ENCODE results near the gene TRMT112.
"Not testable (repeated sequence)": the region's sequence is repeated elsewhere in the genome, so short reads cannot be mapped to it uniquely, and the experiment has no call there.

Gene TRMT112

GRCh38 chr11:64316672-64317324 lies 561 bp downstream of the TRMT112 start:
- H3K27ac Mint-ChIP-seq = peak overlapping the region; percentile 96
- no peaks in the 10 kb centered on the region for H3K9me3 Mint-ChIP-seq
- H3K27me3 Mint-ChIP-seq = no peaks in the 10 kb centered on the region
- intact Hi-C loops (cut with micrococcal nuclease) = loop anchor here (1.0 kb wide), 1 partner anchor 11 kb away; the partner anchor contains the start of gene ESRRA
- peaks cover 92% of the 10 kb centered on the region for H3K36me3 Mint-ChIP-seq (ENCODE audit: low read depth)
- H3K4me3 Mint-ChIP-seq = peak overlapping the region; percentile 80
- peaks cover 74% of the 10 kb centered on the region for H3K4me1 Mint-ChIP-seq (ENCODE audit: low read depth)

GRCh38 chr11:64315667-64316526 lies 1.5 kb downstream of the TRMT112 start:
- Mint-ChIP-seq H3K4me3 (peak overlapping the region; percentile 80), H3K36me3 (ENCODE audit: low read depth) (peaks cover 92% of the 10 kb centered on the region), H3K4me1 (ENCODE audit: low read depth) (peaks cover 77% of the 10 kb centered on the region), H3K27ac (peak overlapping the region; percentile 96)
- intact Hi-C loops (cut with micrococcal nuclease); H3K27me3 Mint-ChIP-seq; H3K9me3 Mint-ChIP-seq: not testable (repeated sequence)

- no peak overlapping the region for H3K27ac Mint-ChIP-seq
- no peaks in the 10 kb centered on the region for H3K9me3 Mint-ChIP-seq
- peaks cover 71% of the 10 kb centered on the region for H3K4me1 Mint-ChIP-seq (ENCODE audit: low read depth)
- H3K27me3 Mint-ChIP-seq = no peaks in the 10 kb centered on the region
- intact Hi-C loops (cut with micrococcal nuclease) = no loop called here
- H3K36me3 Mint-ChIP-seq (ENCODE audit: low read depth) = peaks cover 92% of the 10 kb centered on the region
- H3K4me3 Mint-ChIP-seq = no peak overlapping the region
These were observed 2.4 kb downstream of the TRMT112 start for GRCh38 chr11:64314805-64315561.

GRCh38 chr11:64314146-64314804 lies 3.1 kb downstream of the TRMT112 start:
- Mint-ChIP-seq H3K4me1 (ENCODE audit: low read depth) (peaks cover 64% of the 10 kb centered on the region), H3K36me3 (ENCODE audit: low read depth) (peaks cover 94% of the 10 kb centered on the region), H3K27ac (no peak overlapping the region), H3K27me3 (no peaks in the 10 kb centered on the region), H3K4me3 (no peak overlapping the region), H3K9me3 (no peaks in the 10 kb centered on the region)
- intact Hi-C loops (cut with micrococcal nuclease) = no loop called here

- Mint-ChIP-seq H3K27me3 (no peaks in the 10 kb centered on the region), H3K27ac (peak overlapping the region; percentile 14), H3K36me3 (ENCODE audit: low read depth) (peaks cover 94% of the 10 kb centered on the region), H3K4me1 (ENCODE audit: low read depth) (peaks cover 57% of the 10 kb centered on the region), H3K9me3 (no peaks in the 10 kb centered on the region), H3K4me3 (no peak overlapping the region)
- intact Hi-C loops (cut with micrococcal nuclease) = no loop called here
These were observed 3.7 kb downstream of the TRMT112 start for GRCh38 chr11:64313491-64314145.

GRCh38 chr11:64312947-64313346 lies 4.4 kb downstream of the TRMT112 start:
- intact Hi-C loops (cut with micrococcal nuclease) = no loop called here
- H3K9me3 Mint-ChIP-seq = no peaks in the 10 kb centered on the region
- no peaks in the 10 kb centered on the region for H3K27me3 Mint-ChIP-seq
- H3K27ac Mint-ChIP-seq = peak overlapping the region; percentile 14
- peaks cover 57% of the 10 kb centered on the region for H3K4me1 Mint-ChIP-seq (ENCODE audit: low read depth)
- no peak overlapping the region for H3K4me3 Mint-ChIP-seq
- peaks cover 95% of the 10 kb centered on the region for H3K36me3 Mint-ChIP-seq (ENCODE audit: low read depth)

GRCh38 chr11:64307795-64308194 lies 9.6 kb downstream of the TRMT112 start:
- H3K36me3 Mint-ChIP-seq (ENCODE audit: low read depth) = peaks cover 76% of the 10 kb centered on the region
- intact Hi-C loops (cut with micrococcal nuclease) = loop anchor here (5.0 kb wide), 1 partner anchor 35 kb away; the partner anchor contains the start of gene CCDC88B
- H3K4me3 Mint-ChIP-seq, H3K27ac Mint-ChIP-seq, H3K27me3 Mint-ChIP-seq, H3K9me3 Mint-ChIP-seq: not testable (repeated sequence)
- H3K4me1 Mint-ChIP-seq (ENCODE audit: low read depth) = peaks cover 55% of the 10 kb centered on the region

GRCh38 chr11:64306876-64307622 lies 10.3 kb downstream of the TRMT112 start:
- H3K9me3 Mint-ChIP-seq = no peaks in the 10 kb centered on the region
- H3K4me3 Mint-ChIP-seq = peak overlapping the region; percentile 99
- H3K27ac Mint-ChIP-seq = peak overlapping the region; percentile 100
- peaks cover 5% of the 10 kb centered on the region for H3K27me3 Mint-ChIP-seq
- intact Hi-C loops (cut with micrococcal nuclease) = loop anchor here (5.0 kb wide), 1 partner anchor 35 kb away; the partner anchor contains the start of gene CCDC88B
- peaks cover 48% of the 10 kb centered on the region for H3K4me1 Mint-ChIP-seq (ENCODE audit: low read depth)
- H3K36me3 Mint-ChIP-seq (ENCODE audit: low read depth) = peaks cover 69% of the 10 kb centered on the region

GRCh38 chr11:64306563-64306875 lies 10.8 kb downstream of the TRMT112 start:
- H3K4me1 Mint-ChIP-seq (ENCODE audit: low read depth) = peaks cover 47% of the 10 kb centered on the region
- no peaks in the 10 kb centered on the region for H3K9me3 Mint-ChIP-seq
- H3K27ac Mint-ChIP-seq = peak overlapping the region; percentile 100
- peak overlapping the region; percentile 99 for H3K4me3 Mint-ChIP-seq
- H3K36me3 Mint-ChIP-seq (ENCODE audit: low read depth) = peaks cover 63% of the 10 kb centered on the region
- intact Hi-C loops (cut with micrococcal nuclease) = loop anchor here (5.0 kb wide), 1 partner anchor 36 kb away; the partner anchor contains the start of gene CCDC88B
- peaks cover 10% of the 10 kb centered on the region for H3K27me3 Mint-ChIP-seq

GRCh38 chr11:64305691-64306562 lies 11.4 kb downstream of the TRMT112 start:
- H3K4me3 Mint-ChIP-seq = peak overlapping the region; percentile 99
- peaks cover 12% of the 10 kb centered on the region for H3K27me3 Mint-ChIP-seq
- intact Hi-C loops (cut with micrococcal nuclease) = loop anchor here (1.0 to 5.0 kb wide), 5 partner anchors 11 to 66 kb away; partner anchors contain the start of genes BAD, CCDC88B, GPR137 and TRMT112
- H3K36me3 Mint-ChIP-seq (ENCODE audit: low read depth) = peaks cover 57% of the 10 kb centered on the region
- H3K4me1 Mint-ChIP-seq (ENCODE audit: low read depth) = peaks cover 43% of the 10 kb centered on the region
- no peaks in the 10 kb centered on the region for H3K9me3 Mint-ChIP-seq
- peak overlapping the region; percentile 100 for H3K27ac Mint-ChIP-seq

GRCh38 chr11:64305075-64305690 lies 12.2 kb downstream of the TRMT112 start, which contains the start of gene ESRRA:
Gene ESRRA (plus strand): TSS chr11:64305524. CDS start chr11:64307180, 1,656 bp downstream.
- H3K27ac Mint-ChIP-seq = peak within 1 kb of the TSS; percentile 100
- intact Hi-C loops (cut with micrococcal nuclease) = loop anchor here (1.0 to 5.0 kb wide), 5 partner anchors 12 to 65 kb away; partner anchors contain the start of genes BAD, CCDC88B, GPR137 and TRMT112
- H3K36me3 Mint-ChIP-seq (ENCODE audit: low read depth) = peaks cover 50% of the 10 kb centered on the region

More at GRCh38 chr11:64305075-64305690, 12.2 kb downstream of the TRMT112 start, which contains the start of gene ESRRA:
- Mint-ChIP-seq H3K4me3 (peak within 1 kb of the TSS; percentile 99), H3K27me3 (peaks cover 20% of the 10 kb centered on the region), H3K4me1 (ENCODE audit: low read depth) (peaks cover 47% of the 10 kb centered on the region), H3K9me3 (no peaks in the 10 kb centered on the region)
